ENCODE measurements around the gene CCDC91.

DNA sequence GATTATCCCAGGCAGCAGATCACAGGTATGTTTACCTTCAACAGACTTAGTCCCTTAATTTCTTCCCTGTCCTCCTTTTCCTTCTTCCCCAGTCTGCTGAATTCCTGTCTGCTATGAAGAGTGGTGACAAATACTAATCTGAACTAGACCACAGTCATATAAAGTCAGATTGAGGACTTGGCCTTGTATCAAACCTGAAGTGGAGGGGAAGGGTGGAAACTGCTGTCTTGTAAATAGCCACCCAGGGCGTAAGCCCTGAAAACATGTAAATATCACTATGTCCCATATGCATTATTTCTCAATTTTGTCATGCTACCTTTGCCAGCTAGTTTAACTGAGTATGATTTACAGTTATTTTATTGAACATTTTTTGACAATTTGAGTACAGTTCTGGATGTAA lies 368.0 kb downstream of the CCDC91 start:
- TF ChIP-seq, protein P1, sequence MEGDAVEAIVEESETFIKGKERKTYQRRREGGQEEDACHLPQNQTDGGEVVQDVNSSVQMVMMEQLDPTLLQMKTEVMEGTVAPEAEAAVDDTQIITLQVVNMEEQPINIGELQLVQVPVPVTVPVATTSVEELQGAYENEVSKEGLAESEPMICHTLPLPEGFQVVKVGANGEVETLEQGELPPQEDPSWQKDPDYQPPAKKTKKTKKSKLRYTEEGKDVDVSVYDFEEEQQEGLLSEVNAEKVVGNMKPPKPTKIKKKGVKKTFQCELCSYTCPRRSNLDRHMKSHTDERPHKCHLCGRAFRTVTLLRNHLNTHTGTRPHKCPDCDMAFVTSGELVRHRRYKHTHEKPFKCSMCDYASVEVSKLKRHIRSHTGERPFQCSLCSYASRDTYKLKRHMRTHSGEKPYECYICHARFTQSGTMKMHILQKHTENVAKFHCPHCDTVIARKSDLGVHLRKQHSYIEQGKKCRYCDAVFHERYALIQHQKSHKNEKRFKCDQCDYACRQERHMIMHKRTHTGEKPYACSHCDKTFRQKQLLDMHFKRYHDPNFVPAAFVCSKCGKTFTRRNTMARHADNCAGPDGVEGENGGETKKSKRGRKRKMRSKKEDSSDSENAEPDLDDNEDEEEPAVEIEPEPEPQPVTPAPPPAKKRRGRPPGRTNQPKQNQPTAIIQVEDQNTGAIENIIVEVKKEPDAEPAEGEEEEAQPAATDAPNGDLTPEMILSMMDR (IDR thresholded peaks at IDR 0.05): no peak
- TF ChIP-seq POLR2AphosphoS5 (IDR thresholded peaks at IDR 0.05; ENCODE audit: low read depth, low read length): no peak
- TF ChIP-seq, protein P2, sequence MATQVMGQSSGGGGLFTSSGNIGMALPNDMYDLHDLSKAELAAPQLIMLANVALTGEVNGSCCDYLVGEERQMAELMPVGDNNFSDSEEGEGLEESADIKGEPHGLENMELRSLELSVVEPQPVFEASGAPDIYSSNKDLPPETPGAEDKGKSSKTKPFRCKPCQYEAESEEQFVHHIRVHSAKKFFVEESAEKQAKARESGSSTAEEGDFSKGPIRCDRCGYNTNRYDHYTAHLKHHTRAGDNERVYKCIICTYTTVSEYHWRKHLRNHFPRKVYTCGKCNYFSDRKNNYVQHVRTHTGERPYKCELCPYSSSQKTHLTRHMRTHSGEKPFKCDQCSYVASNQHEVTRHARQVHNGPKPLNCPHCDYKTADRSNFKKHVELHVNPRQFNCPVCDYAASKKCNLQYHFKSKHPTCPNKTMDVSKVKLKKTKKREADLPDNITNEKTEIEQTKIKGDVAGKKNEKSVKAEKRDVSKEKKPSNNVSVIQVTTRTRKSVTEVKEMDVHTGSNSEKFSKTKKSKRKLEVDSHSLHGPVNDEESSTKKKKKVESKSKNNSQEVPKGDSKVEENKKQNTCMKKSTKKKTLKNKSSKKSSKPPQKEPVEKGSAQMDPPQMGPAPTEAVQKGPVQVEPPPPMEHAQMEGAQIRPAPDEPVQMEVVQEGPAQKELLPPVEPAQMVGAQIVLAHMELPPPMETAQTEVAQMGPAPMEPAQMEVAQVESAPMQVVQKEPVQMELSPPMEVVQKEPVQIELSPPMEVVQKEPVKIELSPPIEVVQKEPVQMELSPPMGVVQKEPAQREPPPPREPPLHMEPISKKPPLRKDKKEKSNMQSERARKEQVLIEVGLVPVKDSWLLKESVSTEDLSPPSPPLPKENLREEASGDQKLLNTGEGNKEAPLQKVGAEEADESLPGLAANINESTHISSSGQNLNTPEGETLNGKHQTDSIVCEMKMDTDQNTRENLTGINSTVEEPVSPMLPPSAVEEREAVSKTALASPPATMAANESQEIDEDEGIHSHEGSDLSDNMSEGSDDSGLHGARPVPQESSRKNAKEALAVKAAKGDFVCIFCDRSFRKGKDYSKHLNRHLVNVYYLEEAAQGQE (IDR thresholded peaks at IDR 0.05; ENCODE audit: insufficient read depth in 1 of 2, low read depth in 2 of 2, low read length in 1 of 2): no peak
- TF ChIP-seq TCF7L2 (IDR thresholded peaks at IDR 0.05; ENCODE audit: low read depth, low read length): no peak
